ENCODE results near the gene SAMSN1.

- TF ChIP-seq CTCF (IDR thresholded peaks at IDR 0.05 in 4 of 5, conservative IDR thresholded peaks at IDR 0.05 in 1 of 5) (no peak), POLR2A (IDR thresholded peaks at IDR 0.05) (no peak)
Measured at GRCh38 chr21:14542638-14543037, 3.5 kb downstream of the SAMSN1 start.
